GM12801 (cell line): ENCODE data around the gene RNU6-1.

Experiments
- TF ChIP-seq, protein P1 (sequence below): IDR thresholded peaks from one replicate; pipeline ENCODE4 v1.5.1; 2011; ENCODE audit warnings: control low read depth; ENCODE audit not compliant: insufficient read length; ENCODE audit errors: extremely low read depth

RNU6-1 gene

DNA sequence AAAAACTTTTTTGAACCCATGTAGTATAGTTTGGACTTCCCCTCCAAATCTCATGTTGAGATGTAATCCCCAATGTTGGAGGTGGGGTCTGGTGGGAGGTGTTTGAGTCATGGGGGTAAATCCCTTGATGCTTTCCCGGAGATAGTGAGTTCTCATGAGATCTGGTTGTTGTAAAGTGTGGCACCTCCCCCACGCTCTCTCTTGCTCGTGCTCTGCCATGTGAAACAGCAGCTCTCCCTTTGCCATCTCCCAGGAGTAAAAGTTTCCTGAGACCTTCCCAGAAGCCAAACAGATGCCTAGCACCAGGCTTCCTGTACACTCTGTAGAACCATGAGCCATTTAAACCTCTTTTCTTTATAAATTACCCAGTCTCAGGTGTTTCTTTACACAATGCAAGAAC, 16.0 kb upstream of the RNU6-1 start:
- TF ChIP-seq, protein P1, sequence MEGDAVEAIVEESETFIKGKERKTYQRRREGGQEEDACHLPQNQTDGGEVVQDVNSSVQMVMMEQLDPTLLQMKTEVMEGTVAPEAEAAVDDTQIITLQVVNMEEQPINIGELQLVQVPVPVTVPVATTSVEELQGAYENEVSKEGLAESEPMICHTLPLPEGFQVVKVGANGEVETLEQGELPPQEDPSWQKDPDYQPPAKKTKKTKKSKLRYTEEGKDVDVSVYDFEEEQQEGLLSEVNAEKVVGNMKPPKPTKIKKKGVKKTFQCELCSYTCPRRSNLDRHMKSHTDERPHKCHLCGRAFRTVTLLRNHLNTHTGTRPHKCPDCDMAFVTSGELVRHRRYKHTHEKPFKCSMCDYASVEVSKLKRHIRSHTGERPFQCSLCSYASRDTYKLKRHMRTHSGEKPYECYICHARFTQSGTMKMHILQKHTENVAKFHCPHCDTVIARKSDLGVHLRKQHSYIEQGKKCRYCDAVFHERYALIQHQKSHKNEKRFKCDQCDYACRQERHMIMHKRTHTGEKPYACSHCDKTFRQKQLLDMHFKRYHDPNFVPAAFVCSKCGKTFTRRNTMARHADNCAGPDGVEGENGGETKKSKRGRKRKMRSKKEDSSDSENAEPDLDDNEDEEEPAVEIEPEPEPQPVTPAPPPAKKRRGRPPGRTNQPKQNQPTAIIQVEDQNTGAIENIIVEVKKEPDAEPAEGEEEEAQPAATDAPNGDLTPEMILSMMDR: no peak

DNA sequence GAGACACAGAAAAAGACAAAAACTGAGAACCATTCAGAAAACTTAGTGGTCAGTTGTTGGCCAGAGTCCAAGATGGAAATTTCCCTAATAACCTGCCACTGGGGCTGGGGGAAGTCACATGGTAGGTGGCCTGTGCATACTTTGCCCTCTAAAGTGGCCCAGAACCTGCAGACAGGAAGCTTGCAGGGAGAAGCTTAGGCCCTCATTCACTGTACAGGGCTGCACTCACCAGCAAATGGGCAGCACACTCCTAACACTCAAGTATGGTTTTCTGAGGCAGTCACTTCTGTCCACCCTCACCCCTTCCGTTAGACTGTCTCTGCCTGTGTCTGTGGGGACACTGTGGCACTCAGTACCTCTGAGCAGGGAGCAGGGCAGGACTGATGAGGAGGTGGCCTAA, 14.5 kb upstream of the RNU6-1 start:
- TF ChIP-seq, protein P1: no peak

DNA sequence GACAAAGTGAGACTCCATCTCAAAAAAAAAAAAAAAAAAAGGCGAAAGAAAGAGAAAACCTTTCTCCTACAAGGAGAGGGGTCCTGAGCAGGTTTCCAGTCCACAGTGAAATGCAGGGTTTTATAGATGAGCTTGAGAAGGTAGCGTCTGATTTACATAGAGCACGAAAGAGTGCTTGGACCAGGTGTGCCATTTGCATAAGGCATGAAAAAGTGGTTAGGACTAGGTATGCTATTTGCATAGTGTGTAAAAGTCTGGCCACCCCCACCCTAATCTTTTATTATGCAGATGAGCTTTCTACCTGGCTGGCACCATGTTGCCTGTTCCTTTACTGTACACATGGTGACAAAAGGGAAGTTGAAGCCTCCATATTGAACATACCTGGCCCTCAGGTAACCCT, 13.6 kb upstream of the RNU6-1 start:
- TF ChIP-seq, protein P1: no peak

DNA sequence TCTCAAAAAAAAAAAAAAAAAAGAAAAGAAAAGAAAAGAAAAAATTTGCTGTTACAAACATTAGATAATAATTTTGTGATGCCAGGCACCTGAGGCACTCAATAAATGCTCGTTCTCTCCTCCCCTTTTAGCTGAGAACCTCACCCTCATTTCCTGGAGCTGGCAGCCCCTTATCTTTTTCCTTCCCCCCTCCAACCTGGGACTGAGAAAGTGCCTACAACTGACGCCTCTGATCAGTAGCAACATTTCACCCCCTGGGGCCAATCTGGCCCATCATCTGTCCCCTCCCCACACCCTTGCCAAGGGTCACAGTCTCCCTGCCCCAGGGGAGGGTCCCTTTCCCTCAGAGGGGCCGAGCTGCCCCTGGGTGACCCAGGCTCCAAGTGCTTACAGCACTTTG, 12.6 kb upstream of the RNU6-1 start:
- TF ChIP-seq, protein P1: no peak

DNA sequence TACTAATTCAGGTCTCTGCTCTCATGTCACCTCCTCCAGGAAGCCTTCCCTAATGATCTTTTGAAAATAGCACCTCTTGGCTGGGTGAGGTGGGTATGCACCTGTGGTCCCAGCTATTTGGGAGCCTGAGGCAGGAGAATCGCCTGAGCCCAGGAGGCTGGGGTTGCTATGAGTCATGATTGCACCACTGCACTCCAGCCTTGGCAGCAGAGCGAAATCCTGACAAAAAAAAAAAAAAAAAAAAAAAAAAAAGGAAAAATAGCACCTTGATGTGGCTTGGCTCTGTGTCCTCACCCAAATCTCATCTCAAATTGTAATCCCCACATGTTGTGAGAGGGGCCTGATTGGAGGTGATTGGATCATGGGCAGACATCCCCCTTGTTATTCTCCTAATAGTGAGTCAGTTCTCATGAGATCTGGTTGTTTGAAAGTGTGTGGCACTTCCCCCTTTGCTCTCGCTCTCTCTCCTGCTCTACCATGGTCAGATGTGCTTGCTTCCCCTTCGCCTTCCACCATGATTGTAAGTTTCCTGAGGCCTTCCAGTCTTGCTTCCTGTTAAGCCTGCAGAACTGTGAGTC, 11.2 kb upstream of the RNU6-1 start:
- TF ChIP-seq, protein P1: no peak

DNA sequence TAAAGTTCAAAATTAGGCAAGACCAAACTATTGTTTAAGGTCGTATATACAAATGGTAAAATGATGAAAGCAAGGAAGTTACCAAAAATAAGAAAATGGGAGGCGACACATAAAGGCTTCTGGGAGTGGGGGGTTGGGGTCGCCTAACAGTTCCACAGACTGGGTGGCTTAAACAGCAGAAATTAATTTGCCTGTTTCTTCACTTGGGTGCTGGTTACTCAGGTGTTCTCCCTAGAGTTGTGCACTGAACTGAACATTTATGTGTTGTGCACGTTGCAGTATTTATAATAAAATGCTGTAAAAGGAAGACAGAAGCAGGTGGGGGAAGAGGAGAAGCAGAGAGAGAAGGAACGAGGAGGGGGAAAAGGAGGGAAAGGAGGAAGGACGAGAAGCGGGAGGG, 10.5 kb upstream of the RNU6-1 start:
- TF ChIP-seq, protein P1: no peak

DNA sequence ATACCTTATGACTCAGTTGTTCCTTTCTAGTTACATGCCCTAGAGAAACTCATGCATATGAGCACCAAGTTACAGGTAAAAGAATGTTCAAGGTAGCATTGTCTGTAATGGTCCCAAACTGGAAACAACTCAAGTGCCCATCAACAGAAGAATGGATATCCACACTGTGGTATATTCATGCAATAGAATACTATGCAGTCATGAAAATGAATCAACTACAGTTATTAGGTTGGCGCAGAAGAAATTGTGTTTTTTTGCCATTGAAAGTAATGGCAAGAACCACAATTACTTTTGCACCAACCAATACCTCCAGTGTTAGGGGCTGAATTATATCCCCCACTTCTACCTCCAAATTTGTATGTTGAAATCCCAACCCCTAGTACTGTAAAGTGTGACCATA, 9.7 kb upstream of the RNU6-1 start:
- TF ChIP-seq, protein P1: no peak
